Mesothelial cell of epicardium (in vitro differentiated cells): Measurements from ENCODE around the gene UNC45A. TPM values are rescaled to one million over a fixed set of nuclear protein-coding genes. Genes with fewer than 3 reads are reported as not detected.

Experiments
- DNase-seq, 2 experiments: peaks; one replicate each; pipeline ENCODE4 v3.0.0; 2021; ENCODE audit warnings: low spot score in 2 of 2; ENCODE audit not compliant: unreplicated experiment in 2 of 2
- H3K27ac Mint-ChIP-seq: 2 replicates; pipeline ENCODE4 v1.8.0; 2021; ENCODE audit warnings: mixed read lengths
- H3K27me3 Mint-ChIP-seq: 2 replicates; pipeline ENCODE4 v1.8.0; 2021; ENCODE audit warnings: low read depth, mixed read lengths
- H3K36me3 Mint-ChIP-seq: 2 replicates; pipeline ENCODE4 v1.8.0; 2021; ENCODE audit warnings: mixed read lengths
- H3K4me1 Mint-ChIP-seq: 2 replicates; pipeline ENCODE4 v1.8.0; 2021; ENCODE audit warnings: mixed read lengths
- H3K4me3 Mint-ChIP-seq: 2 replicates; pipeline ENCODE4 v1.8.0; 2021; ENCODE audit warnings: mild to moderate bottlenecking, moderate library complexity, mixed read lengths
- H3K9me3 Mint-ChIP-seq: 2 replicates; pipeline ENCODE4 v1.8.0; 2021; ENCODE audit warnings: mixed read lengths
- total RNA-seq: library from RNA; stranded (reverse); gene quantifications from 3 replicates; pipeline ENCODE4 v1.2.1, GENCODE V29; 2021
- TF ChIP-seq, protein P1 (sequence below): fragments of 200-600 bp; sonication (generic); IDR thresholded peaks from one replicate; pipeline ENCODE4 v1.5.0; 2021; ENCODE audit warnings: antibody characterized with exemption; ENCODE audit not compliant: unreplicated experiment

Gene UNC45A
- total RNA-seq, 1 donor from 2014 or later = 79.7 TPM

DNA sequence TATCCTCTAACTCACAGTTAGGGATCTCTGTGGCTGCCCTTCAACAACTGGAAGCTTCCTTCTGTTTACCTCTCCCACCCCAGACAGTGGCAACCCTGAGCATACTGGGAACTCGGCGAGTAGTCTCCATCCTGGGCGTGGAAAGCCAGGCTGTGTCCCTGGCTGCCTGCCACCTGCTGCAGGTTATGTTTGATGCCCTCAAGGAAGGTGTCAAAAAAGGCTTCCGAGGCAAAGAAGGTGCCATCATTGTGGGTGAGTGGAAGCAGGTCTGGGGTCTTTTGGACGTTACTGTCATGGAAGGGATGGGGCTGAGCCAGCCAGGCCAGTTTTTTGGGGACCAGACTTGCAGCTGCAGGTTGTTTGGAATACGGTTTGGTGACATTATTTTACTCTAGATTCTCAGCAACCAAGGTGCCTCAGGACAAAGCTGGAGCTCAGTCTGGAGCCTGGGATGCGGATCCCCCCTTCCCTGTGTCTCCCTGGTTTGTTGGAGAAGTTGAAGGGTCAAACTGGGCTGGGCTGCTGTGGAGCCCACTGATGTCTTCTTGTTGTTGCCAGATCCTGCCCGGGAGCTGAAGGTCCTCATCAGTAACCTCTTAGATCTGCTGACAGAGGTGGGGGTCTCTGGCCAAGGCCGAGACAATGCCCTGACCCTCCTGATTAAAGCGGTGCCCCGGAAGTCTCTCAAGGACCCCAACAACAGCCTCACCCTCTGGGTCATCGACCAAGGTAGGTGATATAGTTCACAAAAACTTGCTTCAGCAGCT is 7.5 kb downstream of the UNC45A start:
- TF ChIP-seq, protein P1, sequence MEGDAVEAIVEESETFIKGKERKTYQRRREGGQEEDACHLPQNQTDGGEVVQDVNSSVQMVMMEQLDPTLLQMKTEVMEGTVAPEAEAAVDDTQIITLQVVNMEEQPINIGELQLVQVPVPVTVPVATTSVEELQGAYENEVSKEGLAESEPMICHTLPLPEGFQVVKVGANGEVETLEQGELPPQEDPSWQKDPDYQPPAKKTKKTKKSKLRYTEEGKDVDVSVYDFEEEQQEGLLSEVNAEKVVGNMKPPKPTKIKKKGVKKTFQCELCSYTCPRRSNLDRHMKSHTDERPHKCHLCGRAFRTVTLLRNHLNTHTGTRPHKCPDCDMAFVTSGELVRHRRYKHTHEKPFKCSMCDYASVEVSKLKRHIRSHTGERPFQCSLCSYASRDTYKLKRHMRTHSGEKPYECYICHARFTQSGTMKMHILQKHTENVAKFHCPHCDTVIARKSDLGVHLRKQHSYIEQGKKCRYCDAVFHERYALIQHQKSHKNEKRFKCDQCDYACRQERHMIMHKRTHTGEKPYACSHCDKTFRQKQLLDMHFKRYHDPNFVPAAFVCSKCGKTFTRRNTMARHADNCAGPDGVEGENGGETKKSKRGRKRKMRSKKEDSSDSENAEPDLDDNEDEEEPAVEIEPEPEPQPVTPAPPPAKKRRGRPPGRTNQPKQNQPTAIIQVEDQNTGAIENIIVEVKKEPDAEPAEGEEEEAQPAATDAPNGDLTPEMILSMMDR = no peak
- Mint-ChIP-seq H3K27me3 (no peaks in the 10 kb centered on the region), H3K9me3 (no peaks in the 10 kb centered on the region), H3K36me3 (peaks cover 38% of the 10 kb centered on the region), H3K4me3 (no peak overlapping the region), H3K4me1 (no peaks in the 10 kb centered on the region), H3K27ac (no peak overlapping the region)
- no peak for DNase-seq

DNA sequence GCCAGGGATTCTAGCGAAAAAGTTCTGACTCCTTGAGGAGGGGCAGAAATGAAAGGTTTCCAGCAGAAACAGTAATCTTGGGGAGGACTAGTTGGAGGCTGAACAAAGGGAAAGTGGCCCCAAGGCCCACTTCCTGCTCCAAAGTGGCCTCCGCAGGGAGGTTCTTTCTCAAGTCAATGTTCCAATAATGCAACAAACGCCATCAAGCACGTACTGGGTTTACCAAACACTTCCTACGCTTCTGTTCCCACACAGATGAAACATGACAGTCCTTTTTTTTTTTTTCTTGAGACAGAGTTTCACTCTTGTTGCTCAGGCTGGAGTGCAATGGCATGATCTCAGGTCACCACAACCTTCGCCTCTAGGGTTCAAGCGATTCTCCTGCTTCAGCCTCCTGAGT is 10.0 kb downstream of the UNC45A start:
- Mint-ChIP-seq H3K27ac (no peak overlapping the region), H3K27me3 (no peaks in the 10 kb centered on the region), H3K4me3 (no peak overlapping the region), H3K4me1 (no peaks in the 10 kb centered on the region), H3K9me3 (no peaks in the 10 kb centered on the region), H3K36me3 (peaks cover 42% of the 10 kb centered on the region)
- no peak for DNase-seq
- TF ChIP-seq, protein P1 = no peak

DNA sequence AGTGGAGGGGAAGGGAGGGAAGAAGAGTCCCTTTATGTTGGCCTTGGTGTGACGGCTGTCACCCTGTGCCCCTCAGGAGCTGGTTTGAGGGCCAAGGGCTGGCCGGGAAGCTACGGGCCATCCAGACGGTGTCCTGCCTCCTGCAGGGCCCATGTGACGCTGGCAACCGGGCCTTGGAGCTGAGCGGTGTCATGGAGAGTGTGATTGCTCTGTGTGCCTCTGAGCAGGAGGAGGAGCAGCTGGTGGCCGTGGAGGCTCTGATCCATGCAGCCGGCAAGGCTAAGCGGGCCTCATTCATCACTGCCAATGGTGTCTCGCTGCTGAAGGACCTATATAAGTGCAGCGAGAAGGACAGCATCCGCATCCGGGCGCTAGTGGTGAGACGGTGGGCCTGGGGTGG is 11.5 kb downstream of the UNC45A start:
- no peaks in the 10 kb centered on the region for H3K4me1 Mint-ChIP-seq
- no peaks in the 10 kb centered on the region for H3K9me3 Mint-ChIP-seq
- H3K4me3 Mint-ChIP-seq = no peak overlapping the region
- peaks cover 35% of the 10 kb centered on the region for H3K36me3 Mint-ChIP-seq
- DNase-seq = no peak
- no peaks in the 10 kb centered on the region for H3K27me3 Mint-ChIP-seq
- TF ChIP-seq, protein P1 = no peak
- H3K27ac Mint-ChIP-seq = no peak overlapping the region

DNA sequence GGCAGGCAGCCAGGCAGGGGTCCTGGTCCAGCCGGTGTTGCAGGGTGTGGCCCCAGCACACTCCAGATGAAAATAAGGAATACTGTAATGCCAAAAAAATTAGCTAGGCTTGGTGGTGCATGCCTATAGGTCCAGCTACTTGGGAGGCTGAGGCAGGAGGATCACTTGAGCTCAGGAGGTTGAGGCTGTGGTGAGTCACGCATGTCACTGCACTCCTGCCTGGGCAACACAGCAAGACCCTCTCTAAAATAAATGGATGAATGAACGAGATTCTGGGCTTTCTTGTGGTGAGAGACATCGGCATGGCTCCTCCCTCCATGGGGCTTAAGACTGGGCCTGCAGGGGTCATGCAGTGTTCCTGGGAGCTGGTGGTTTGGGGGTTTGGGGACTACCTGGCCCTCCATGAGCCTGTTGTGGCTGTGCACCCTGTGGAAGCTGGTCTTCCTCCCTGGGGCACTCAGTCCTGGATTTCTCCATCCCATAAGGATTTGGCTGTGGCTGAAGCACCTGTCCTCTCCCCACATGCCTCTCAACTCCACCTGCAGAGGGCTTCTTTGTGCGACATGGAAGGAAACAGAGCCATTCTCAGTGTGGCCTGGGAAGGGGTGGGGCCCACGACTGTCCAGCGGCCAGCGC is 12.0 kb downstream of the UNC45A start:
- H3K36me3 Mint-ChIP-seq = peaks cover 38% of the 10 kb centered on the region
- TF ChIP-seq, protein P1 = no peak
- no peaks in the 10 kb centered on the region for H3K4me1 Mint-ChIP-seq
- no peak overlapping the region for H3K4me3 Mint-ChIP-seq
- DNase-seq = no peak
- H3K27me3 Mint-ChIP-seq = no peaks in the 10 kb centered on the region
- H3K27ac Mint-ChIP-seq = no peak overlapping the region
- no peaks in the 10 kb centered on the region for H3K9me3 Mint-ChIP-seq

DNA sequence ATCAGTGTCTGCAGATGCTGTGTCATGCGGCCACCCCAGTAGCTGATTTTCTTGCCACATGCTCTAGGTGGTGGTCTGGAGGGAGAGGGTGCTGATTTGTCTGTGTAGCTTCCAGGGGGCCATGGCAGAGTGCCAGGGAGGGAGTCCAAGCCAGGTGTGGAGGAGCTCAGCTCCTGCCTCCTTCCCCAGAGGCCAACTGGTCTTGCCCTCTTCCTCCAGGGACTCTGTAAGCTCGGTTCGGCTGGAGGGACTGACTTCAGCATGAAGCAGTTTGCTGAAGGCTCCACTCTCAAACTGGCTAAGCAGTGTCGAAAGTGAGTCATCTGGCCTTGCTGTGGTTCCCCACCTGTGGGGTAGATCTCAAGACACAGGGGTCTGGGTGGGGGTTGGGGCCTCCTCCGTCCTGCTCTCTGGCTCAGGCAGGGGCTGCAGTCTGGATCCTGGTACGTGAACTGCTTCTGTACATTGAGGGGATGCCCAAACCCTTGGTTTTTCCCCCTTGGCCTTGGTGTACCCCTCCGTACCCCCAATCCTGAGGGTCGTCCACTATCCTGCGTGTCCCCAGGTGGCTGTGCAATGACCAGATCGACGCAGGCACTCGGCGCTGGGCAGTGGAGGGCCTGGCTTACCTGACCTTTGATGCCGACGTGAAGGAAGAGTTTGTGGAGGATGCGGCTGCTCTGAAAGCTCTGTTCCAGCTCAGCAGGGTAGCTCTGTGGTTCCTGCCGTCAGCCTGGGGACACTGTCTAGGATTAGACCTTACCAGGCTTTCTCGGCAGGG is 12.7 kb downstream of the UNC45A start:
- Mint-ChIP-seq H3K27me3 (no peaks in the 10 kb centered on the region), H3K4me3 (no peak overlapping the region), H3K27ac (no peak overlapping the region), H3K9me3 (no peaks in the 10 kb centered on the region), H3K4me1 (no peaks in the 10 kb centered on the region), H3K36me3 (peaks cover 42% of the 10 kb centered on the region)
- TF ChIP-seq, protein P1 = no peak
- no peak for DNase-seq
